ENCODE data around the gene BICDL1. TPM values are rescaled to one million over a fixed set of nuclear protein-coding genes. Genes with fewer than 3 reads are reported as not detected.

BICDL1 gene
- total and polyA plus RNA-seq, 10 of the 15 experiments (the other 5 are each of a cell fraction or from before 2014, with no cell fraction given) = 0.72 to 12.3 (median 4.2) TPM

DNA sequence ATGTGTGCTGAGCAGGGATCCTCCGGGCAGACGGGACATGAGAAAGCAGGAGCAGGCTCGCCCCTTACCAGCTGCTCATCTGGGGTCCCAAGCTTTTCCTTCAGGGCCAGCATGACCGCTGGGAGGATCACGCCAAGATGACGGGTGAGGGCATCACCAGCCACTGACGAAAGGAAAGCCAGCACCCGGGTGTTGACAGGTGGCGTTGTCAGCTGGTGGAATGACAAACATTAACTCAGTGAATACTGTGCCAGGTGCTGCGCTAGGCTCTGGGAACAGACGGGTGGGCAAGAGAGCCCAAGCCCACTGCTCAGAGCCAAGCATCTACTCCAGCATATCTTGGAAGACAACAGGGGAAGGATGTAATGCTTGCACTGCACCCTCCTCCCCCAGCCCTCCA is 148.8 kb downstream of the BICDL1 start:
- no peak overlapping the region for H2AFZ ChIP-seq (ENCODE audit: control insufficient read depth, low read depth, low read length)
- ChIA-PET CTCF (no interaction called here), SMC1A (ENCODE audit: uncharacterized antibody, unreplicated experiment) (no interaction called here), POLR2A (interaction anchor here (0.6 kb wide), 1 partner anchor 41 kb away, joined by 3 read pairs; no protein-coding TSS in a partner anchor), RAD21 (ENCODE audit: unreplicated experiment) (no interaction called here)
- no peak overlapping the region for H3K9ac ChIP-seq (ENCODE audit: control insufficient read depth, insufficient read depth, low read length)
- no peaks in the 10 kb centered on the region for H4K20me1 ChIP-seq (ENCODE audit: control insufficient read depth, insufficient read depth)
- no TSS peak for BruUV-seq (replicated peaks)
- 99% methylated on average over 11 of the region's 11 CpGs for WGBS (ENCODE audit: insufficient coverage, insufficient replicate concordance, low lambda C conversion rate, missing lambda C conversion rate)
- no peak overlapping the region for H3K27ac ChIP-seq (ENCODE audit: control insufficient read depth, insufficient read depth)
- FAIRE-seq (no peak), ATAC-seq (no peak), DNase-seq (ENCODE audit: low read depth, low spot score) (no peak)
- no peaks in the 10 kb centered on the region for H3K9me3 ChIP-seq (replicated peaks; ENCODE audit: control insufficient read depth, insufficient read depth, low read length)
- H3K36me3 ChIP-seq (ENCODE audit: control insufficient read depth in 2 of 2, insufficient read depth in 2 of 2, low read length in 1 of 2) = peaks cover 48 to 60% of the 10 kb centered on the region in 2 experiments
- in situ Hi-C loops (cut with MboI) = no loop called here
- no peak overlapping the region for H3K4me2 ChIP-seq (ENCODE audit: control insufficient read depth, insufficient read depth)
- intact Hi-C loops (cut with micrococcal nuclease; ENCODE audit: unreplicated experiment) = no loop called here
- H3K79me2 ChIP-seq (ENCODE audit: control insufficient read depth, insufficient read depth, low read length) = no peaks in the 10 kb centered on the region
- peaks cover 21% of the 10 kb centered on the region for H3K4me1 ChIP-seq (ENCODE audit: control insufficient read depth, insufficient read depth, low read length)
- H3K4me3 ChIP-seq = no peak overlapping the region
- H3K27me3 ChIP-seq (replicated peaks in 1 of 2; ENCODE audit: control insufficient read depth in 2 of 2, insufficient read depth in 2 of 2, low read length in 1 of 2) = no peaks in the 10 kb centered on the region
- TF ChIP-seq TBL1XR1 (IDR thresholded peaks at IDR 0.05; ENCODE audit: low read depth, low read length) (no peak), KLF5 (IDR thresholded peaks at IDR 0.05; ENCODE audit: partially characterized antibody) (no peak), BRCA1 (IDR thresholded peaks at IDR 0.05; ENCODE audit: low read depth, low read length) (no peak), CEBPB (IDR thresholded peaks at IDR 0.05; ENCODE audit: borderline replicate concordance in 1 of 2, low read depth in 2 of 2, low read length in 2 of 2) (no peak), SMC3 (IDR thresholded peaks at IDR 0.05; ENCODE audit: borderline replicate concordance, low read length) (no peak), TAF1 (IDR thresholded peaks at IDR 0.05; ENCODE audit: borderline replicate concordance, low read depth, low read length) (no peak), ZNF384 (IDR thresholded peaks at IDR 0.05; ENCODE audit: borderline replicate concordance, low read depth, low read length) (no peak), ZNF217 (IDR thresholded peaks at IDR 0.05) (no peak), MEF2A (IDR thresholded peaks at IDR 0.05; ENCODE audit: insufficient read depth, low read depth, low read length) (no peak), MEF2B (IDR thresholded peaks at IDR 0.05; ENCODE audit: partially characterized antibody, poor library complexity, severe bottlenecking) (no peak), RAD21 (IDR thresholded peaks at IDR 0.05; ENCODE audit: insufficient read depth, low read depth, low read length) (no peak), TCF3 (IDR thresholded peaks at IDR 0.05; ENCODE audit: borderline replicate concordance, insufficient read depth, low read depth, low read length) (no peak), ZNF274 (IDR thresholded peaks at IDR 0.05; ENCODE audit: insufficient read depth, insufficient read length) (no peak)
- TF ChIP-seq, protein P1, sequence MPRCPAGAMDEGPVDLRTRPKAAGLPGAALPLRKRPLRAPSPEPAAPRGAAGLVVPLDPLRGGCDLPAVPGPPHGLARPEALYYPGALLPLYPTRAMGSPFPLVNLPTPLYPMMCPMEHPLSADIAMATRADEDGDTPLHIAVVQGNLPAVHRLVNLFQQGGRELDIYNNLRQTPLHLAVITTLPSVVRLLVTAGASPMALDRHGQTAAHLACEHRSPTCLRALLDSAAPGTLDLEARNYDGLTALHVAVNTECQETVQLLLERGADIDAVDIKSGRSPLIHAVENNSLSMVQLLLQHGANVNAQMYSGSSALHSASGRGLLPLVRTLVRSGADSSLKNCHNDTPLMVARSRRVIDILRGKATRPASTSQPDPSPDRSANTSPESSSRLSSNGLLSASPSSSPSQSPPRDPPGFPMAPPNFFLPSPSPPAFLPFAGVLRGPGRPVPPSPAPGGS (IDR thresholded peaks at IDR 0.05; ENCODE audit: borderline replicate concordance, insufficient read depth, low read depth, low read length, poor library complexity, severe bottlenecking) = no peak
- TF ChIP-seq, protein P2, sequence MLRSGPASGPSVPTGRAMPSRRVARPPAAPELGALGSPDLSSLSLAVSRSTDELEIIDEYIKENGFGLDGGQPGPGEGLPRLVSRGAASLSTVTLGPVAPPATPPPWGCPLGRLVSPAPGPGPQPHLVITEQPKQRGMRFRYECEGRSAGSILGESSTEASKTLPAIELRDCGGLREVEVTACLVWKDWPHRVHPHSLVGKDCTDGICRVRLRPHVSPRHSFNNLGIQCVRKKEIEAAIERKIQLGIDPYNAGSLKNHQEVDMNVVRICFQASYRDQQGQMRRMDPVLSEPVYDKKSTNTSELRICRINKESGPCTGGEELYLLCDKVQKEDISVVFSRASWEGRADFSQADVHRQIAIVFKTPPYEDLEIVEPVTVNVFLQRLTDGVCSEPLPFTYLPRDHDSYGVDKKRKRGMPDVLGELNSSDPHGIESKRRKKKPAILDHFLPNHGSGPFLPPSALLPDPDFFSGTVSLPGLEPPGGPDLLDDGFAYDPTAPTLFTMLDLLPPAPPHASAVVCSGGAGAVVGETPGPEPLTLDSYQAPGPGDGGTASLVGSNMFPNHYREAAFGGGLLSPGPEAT (IDR thresholded peaks at IDR 0.05; ENCODE audit: low read depth) = no peak
- TF ChIP-seq, protein P3, sequence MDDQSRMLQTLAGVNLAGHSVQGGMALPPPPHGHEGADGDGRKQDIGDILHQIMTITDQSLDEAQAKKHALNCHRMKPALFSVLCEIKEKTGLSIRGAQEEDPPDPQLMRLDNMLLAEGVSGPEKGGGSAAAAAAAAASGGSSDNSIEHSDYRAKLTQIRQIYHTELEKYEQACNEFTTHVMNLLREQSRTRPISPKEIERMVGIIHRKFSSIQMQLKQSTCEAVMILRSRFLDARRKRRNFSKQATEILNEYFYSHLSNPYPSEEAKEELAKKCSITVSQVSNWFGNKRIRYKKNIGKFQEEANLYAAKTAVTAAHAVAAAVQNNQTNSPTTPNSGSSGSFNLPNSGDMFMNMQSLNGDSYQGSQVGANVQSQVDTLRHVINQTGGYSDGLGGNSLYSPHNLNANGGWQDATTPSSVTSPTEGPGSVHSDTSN (IDR thresholded peaks at IDR 0.05; ENCODE audit: insufficient replicate concordance, low read depth, low read length) = no peak
- TF ChIP-seq, protein P4, sequence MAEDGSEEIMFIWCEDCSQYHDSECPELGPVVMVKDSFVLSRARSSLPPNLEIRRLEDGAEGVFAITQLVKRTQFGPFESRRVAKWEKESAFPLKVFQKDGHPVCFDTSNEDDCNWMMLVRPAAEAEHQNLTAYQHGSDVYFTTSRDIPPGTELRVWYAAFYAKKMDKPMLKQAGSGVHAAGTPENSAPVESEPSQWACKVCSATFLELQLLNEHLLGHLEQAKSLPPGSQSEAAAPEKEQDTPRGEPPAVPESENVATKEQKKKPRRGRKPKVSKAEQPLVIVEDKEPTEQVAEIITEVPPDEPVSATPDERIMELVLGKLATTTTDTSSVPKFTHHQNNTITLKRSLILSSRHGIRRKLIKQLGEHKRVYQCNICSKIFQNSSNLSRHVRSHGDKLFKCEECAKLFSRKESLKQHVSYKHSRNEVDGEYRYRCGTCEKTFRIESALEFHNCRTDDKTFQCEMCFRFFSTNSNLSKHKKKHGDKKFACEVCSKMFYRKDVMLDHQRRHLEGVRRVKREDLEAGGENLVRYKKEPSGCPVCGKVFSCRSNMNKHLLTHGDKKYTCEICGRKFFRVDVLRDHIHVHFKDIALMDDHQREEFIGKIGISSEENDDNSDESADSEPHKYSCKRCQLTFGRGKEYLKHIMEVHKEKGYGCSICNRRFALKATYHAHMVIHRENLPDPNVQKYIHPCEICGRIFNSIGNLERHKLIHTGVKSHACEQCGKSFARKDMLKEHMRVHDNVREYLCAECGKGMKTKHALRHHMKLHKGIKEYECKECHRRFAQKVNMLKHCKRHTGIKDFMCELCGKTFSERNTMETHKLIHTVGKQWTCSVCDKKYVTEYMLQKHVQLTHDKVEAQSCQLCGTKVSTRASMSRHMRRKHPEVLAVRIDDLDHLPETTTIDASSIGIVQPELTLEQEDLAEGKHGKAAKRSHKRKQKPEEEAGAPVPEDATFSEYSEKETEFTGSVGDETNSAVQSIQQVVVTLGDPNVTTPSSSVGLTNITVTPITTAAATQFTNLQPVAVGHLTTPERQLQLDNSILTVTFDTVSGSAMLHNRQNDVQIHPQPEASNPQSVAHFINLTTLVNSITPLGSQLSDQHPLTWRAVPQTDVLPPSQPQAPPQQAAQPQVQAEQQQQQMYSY (CRISPR knock-in tag; IDR thresholded peaks at IDR 0.05) = no peak
